ENCODE data around the gene G6PC1. TPM values are rescaled to one million over a fixed set of nuclear protein-coding genes. Genes with fewer than 3 reads are reported as not detected.

Gene G6PC1
- total and polyA plus RNA-seq, 2 of the 13 experiments (the other 11 are each of a cell fraction or from before 2014, with no cell fraction given) = 1.7 to 37.9 TPM

DNA sequence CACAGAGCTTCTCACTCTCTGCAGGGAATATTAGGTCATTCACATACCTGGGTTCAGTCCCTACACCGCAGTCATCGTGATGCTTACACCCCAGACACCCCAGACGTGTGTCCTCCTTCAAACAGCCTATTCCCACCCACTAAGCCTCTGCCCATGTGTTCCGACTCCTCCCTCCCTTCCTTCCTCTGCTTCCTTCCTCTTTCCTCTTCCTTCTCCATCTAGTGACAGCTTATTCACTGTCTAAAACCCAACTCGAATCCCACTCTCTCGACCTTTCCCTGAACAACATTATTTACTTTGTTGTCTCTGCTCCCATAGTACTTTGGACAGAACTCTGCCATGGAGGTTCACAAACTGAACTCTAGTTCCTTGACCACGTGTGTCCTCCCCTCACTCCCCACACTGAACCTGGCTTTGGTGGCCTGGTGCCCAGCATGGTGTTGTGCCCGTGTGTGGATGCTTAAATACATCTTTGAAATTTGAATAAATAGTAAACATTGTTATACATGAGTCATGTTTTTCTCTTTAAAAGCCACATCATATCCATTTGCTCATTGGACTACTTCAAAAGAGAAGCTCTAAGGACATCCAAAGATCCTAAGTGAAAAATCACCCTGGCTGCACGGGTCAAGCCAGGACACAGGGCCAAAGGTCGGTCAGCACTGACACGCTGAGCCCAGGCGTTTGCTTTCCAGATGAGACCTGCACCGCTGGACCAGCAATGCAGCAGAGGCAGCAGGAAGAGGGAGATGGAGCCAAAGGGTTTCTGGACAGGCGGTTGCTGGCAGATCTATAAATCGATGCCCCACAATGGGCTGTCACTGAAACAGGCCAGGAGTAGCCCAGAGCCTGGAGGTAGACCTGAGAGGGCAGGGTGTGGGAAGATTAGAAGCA lies 14.1 kb upstream of the G6PC1 start (continued):
- TF ChIP-seq, protein P1, sequence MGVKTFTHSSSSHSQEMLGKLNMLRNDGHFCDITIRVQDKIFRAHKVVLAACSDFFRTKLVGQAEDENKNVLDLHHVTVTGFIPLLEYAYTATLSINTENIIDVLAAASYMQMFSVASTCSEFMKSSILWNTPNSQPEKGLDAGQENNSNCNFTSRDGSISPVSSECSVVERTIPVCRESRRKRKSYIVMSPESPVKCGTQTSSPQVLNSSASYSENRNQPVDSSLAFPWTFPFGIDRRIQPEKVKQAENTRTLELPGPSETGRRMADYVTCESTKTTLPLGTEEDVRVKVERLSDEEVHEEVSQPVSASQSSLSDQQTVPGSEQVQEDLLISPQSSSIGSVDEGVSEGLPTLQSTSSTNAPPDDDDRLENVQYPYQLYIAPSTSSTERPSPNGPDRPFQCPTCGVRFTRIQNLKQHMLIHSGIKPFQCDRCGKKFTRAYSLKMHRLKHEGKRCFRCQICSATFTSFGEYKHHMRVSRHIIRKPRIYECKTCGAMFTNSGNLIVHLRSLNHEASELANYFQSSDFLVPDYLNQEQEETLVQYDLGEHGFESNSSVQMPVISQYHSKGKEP (CRISPR knock-in tag; IDR thresholded peaks at IDR 0.05) = no peak
- peak; percentile 93 for TF ChIP-seq HDAC1 (CRISPR knock-in tag; IDR thresholded peaks at IDR 0.05)
- no peak for TF ChIP-seq TEAD2 (CRISPR knock-in tag; IDR thresholded peaks at IDR 0.05)
- no peak for TF ChIP-seq PLRG1 (conservative IDR thresholded peaks at IDR 0.05)
- TF ChIP-seq KDM5B (CRISPR knock-in tag; IDR thresholded peaks at IDR 0.05; ENCODE audit: borderline replicate concordance) = no peak
- TF ChIP-seq CEBPG (CRISPR knock-in tag; IDR thresholded peaks at IDR 0.05) = no peak
- TF ChIP-seq HDAC6 (IDR thresholded peaks at IDR 0.05; ENCODE audit: low read depth, low read length) = no peak
- TF ChIP-seq CHCHD3 (CRISPR knock-in tag; IDR thresholded peaks at IDR 0.05) = no peak
- TF ChIP-seq ZNF672 (CRISPR knock-in tag; IDR thresholded peaks at IDR 0.05) = no peak
- no peak for TF ChIP-seq ZNF234 (CRISPR knock-in tag; conservative IDR thresholded peaks at IDR 0.05)
- TF ChIP-seq KAT2B (IDR thresholded peaks at IDR 0.05; ENCODE audit: borderline replicate concordance, low read depth, low read length) = peak; percentile 99
- peak; percentile 92 for TF ChIP-seq PHF5A (CRISPR knock-in tag; IDR thresholded peaks at IDR 0.05; ENCODE audit: low read depth, unreplicated experiment)
- no peak; the same call in none of the 2 replicates for TF ChIP-seq ZNF878 (CRISPR knock-in tag; IDR thresholded peaks at IDR 0.05)
- TF ChIP-seq, protein P2, sequence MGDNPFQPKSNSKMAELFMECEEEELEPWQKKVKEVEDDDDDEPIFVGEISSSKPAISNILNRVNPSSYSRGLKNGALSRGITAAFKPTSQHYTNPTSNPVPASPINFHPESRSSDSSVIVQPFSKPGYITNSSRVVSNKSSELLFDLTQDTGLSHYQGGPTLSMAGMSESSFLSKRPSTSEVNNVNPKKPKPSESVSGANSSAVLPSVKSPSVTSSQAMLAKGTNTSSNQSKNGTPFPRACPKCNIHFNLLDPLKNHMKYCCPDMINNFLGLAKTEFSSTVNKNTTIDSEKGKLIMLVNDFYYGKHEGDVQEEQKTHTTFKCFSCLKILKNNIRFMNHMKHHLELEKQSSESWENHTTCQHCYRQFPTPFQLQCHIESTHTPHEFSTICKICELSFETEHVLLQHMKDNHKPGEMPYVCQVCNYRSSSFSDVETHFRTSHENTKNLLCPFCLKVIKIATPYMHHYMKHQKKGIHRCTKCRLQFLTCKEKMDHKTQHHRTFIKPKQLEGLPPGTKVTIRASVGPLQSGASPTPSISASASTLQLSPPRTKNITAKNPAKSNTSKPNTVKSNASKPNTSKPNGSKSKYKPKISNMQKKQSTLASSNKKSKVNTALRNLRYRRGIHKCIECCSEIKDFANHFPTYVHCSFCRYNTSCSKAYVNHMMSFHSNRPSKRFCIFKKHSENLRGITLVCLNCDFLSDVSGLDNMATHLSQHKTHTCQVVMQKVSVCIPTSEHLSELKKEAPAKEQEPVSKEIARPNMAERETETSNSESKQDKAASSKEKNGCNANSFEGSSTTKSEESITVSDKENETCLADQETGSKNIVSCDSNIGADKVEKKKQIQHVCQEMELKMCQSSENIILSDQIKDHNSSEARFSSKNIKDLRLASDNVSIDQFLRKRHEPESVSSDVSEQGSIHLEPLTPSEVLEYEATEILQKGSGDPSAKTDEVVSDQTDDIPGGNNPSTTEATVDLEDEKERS (CRISPR knock-in tag; IDR thresholded peaks at IDR 0.05) = peak; percentile 99
- TF ChIP-seq ZNF841 (CRISPR knock-in tag; IDR thresholded peaks at IDR 0.05; ENCODE audit: borderline replicate concordance) = no peak
- TF ChIP-seq, protein P3, sequence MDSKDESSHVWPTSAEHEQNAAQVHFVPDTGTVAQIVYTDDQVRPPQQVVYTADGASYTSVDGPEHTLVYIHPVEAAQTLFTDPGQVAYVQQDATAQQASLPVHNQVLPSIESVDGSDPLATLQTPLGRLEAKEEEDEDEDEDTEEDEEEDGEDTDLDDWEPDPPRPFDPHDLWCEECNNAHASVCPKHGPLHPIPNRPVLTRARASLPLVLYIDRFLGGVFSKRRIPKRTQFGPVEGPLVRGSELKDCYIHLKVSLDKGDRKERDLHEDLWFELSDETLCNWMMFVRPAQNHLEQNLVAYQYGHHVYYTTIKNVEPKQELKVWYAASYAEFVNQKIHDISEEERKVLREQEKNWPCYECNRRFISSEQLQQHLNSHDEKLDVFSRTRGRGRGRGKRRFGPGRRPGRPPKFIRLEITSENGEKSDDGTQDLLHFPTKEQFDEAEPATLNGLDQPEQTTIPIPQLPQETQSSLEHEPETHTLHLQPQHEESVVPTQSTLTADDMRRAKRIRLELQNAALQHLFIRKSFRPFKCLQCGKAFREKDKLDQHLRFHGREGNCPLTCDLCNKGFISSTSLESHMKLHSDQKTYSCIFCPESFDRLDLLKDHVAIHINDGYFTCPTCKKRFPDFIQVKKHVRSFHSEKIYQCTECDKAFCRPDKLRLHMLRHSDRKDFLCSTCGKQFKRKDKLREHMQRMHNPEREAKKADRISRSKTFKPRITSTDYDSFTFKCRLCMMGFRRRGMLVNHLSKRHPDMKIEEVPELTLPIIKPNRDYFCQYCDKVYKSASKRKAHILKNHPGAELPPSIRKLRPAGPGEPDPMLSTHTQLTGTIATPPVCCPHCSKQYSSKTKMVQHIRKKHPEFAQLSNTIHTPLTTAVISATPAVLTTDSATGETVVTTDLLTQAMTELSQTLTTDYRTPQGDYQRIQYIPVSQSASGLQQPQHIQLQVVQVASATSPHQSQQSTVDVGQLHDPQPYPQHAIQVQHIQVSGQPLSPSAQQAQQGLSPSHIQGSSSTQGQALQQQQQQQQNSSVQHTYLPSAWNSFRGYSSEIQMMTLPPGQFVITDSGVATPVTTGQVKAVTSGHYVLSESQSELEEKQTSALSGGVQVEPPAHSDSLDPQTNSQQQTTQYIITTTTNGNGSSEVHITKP (CRISPR knock-in tag; IDR thresholded peaks at IDR 0.05; ENCODE audit: low read depth) = 0 out of 2 replicates have a peak, but pooled peaks have one; percentile 65
- peak; percentile 78; the same call in 1 of the 2 replicates for TF ChIP-seq KDM2A (CRISPR knock-in tag; IDR thresholded peaks at IDR 0.05; ENCODE audit: borderline replicate concordance, low read depth)
- TF ChIP-seq ZNF773 (CRISPR knock-in tag; IDR thresholded peaks at IDR 0.05; ENCODE audit: borderline replicate concordance) = no peak
- no peak for TF ChIP-seq ZNF558 (CRISPR knock-in tag; IDR thresholded peaks at IDR 0.05; ENCODE audit: borderline replicate concordance)
- peak; percentile 79 for TF ChIP-seq YEATS4 (CRISPR knock-in tag; IDR thresholded peaks at IDR 0.05; ENCODE audit: borderline replicate concordance)
- TF ChIP-seq NCOR1 (IDR thresholded peaks at IDR 0.05; ENCODE audit: borderline replicate concordance, low read length) = peak; percentile 100
- no peak; the same call in 1 of the 2 replicates for TF ChIP-seq CHD2 (IDR thresholded peaks at IDR 0.05; ENCODE audit: low read depth, low read length)

Data from HepG2 (cell line).